H1 (cell line): ENCODE data around the gene PRR7. TPM values are rescaled to one million over a fixed set of nuclear protein-coding genes. Genes with fewer than 3 reads are reported as not detected.

Source experiments
- BCL11A ChIP-seq, 2 experiments: IDR thresholded peaks; one replicate each; pipeline ENCODE4 v1.6.1; 2011; ENCODE audit warnings: low read depth in 2 of 2, low read length in 2 of 2, mild to moderate bottlenecking in 2 of 2
- CHD2 ChIP-seq: IDR thresholded peaks from 2 replicates; pipeline ENCODE4 v1.6.1; 2012; ENCODE audit warnings: low read length, improper control_type of control experiment
- CREB1 ChIP-seq: IDR thresholded peaks from 2 replicates; pipeline ENCODE4 v1.6.1; 2012; ENCODE audit warnings: inconsistent platforms
- CTCF ChIP-seq, 3 experiments: IDR thresholded peaks; 1 replicate in 2 of 3; 2 replicates in 1 of 3; pipeline versions ENCODE4 v1.5.1 to v1.6.1; 2011; ENCODE audit warnings: low read length in 3 of 3, mild to moderate bottlenecking in 3 of 3, inconsistent platforms in 2 of 3, low read depth in 1 of 3, moderate library complexity in 1 of 3; ENCODE audit not compliant: insufficient read depth in 1 of 3; ENCODE audit errors: control extremely low read depth in 1 of 3
- EGR1 ChIP-seq: IDR thresholded peaks from 2 replicates; pipeline ENCODE4 v1.6.1; 2011; ENCODE audit warnings: low read depth, low read length, borderline replicate concordance
- GABPA ChIP-seq: IDR thresholded peaks from 2 replicates; pipeline ENCODE4 v1.6.1; 2011; ENCODE audit warnings: mild to moderate bottlenecking, low read length, moderate library complexity, borderline replicate concordance; ENCODE audit not compliant: insufficient read depth
- JUND ChIP-seq: IDR thresholded peaks from 2 replicates; pipeline ENCODE4 v1.6.1; 2011; ENCODE audit warnings: mild to moderate bottlenecking, improper control_type of control experiment, low read length
- MAX ChIP-seq: IDR thresholded peaks from 2 replicates; pipeline ENCODE4 v1.6.1; 2012; ENCODE audit warnings: inconsistent platforms
- NANOG ChIP-seq: IDR thresholded peaks from 2 replicates; pipeline ENCODE4 v1.6.1; 2011; ENCODE audit warnings: low read length, low read depth, mild to moderate bottlenecking, inconsistent platforms; ENCODE audit not compliant: insufficient read depth, poor library complexity, severe bottlenecking
- POLR2AphosphoS5 ChIP-seq: IDR thresholded peaks from 2 replicates; pipeline ENCODE4 v1.6.1; 2011; ENCODE audit warnings: low read depth, low read length
- RAD21 ChIP-seq, 2 experiments: IDR thresholded peaks in 1 of 2; conservative IDR thresholded peaks in 1 of 2; 2 replicates each; pipeline ENCODE4 v1.6.1; 2011; ENCODE audit warnings: low read depth in 2 of 2, low read length in 2 of 2, improper control_type of control experiment in 1 of 2, inconsistent platforms in 1 of 2, mild to moderate bottlenecking in 1 of 2, moderate library complexity in 1 of 2
- SIRT6 ChIP-seq: IDR thresholded peaks from one replicate; pipeline ENCODE4 v1.7.1; 2012; ENCODE audit warnings: low read length, inconsistent platforms
- TAF1 ChIP-seq: IDR thresholded peaks from 2 replicates; pipeline ENCODE4 v1.6.1; 2011; ENCODE audit warnings: mild to moderate bottlenecking, low read depth, low read length
- TAF7 ChIP-seq: optimal IDR thresholded peaks from 2 replicates; pipeline ENCODE3; 2011; ENCODE audit warnings: low read depth, mild to moderate bottlenecking, inconsistent platforms, low read length, moderate library complexity, borderline replicate concordance
- TBP ChIP-seq: IDR thresholded peaks from 2 replicates; pipeline ENCODE4 v1.6.1; 2011; ENCODE audit warnings: low read depth, low read length, improper control_type of control experiment
- TCF12 ChIP-seq: IDR thresholded peaks from 2 replicates; pipeline ENCODE4 v1.6.1; 2011; ENCODE audit warnings: low read depth, mild to moderate bottlenecking, low read length
- TEAD4 ChIP-seq: IDR thresholded peaks from 2 replicates; pipeline ENCODE4 v1.6.1; 2012; ENCODE audit warnings: low read depth, low read length, inconsistent platforms, mixed read lengths
- YY1 ChIP-seq: IDR thresholded peaks from 2 replicates; pipeline ENCODE4 v1.6.1; 2011; ENCODE audit warnings: low read depth, mild to moderate bottlenecking, low read length
- polyA plus RNA-seq, 7 experiments: library from polyadenylated mRNA; depleted of rRNA in 3 of 7; stranded (reverse) in 5 of 7; unstranded in 2 of 7; fragments of >200 nt in 5 of 7; fragments of 200-250 nt in 2 of 7; gene quantifications; 1 replicate in 5 of 7; 2 replicates in 1 of 7; 4 replicates in 1 of 7; pipeline versions ENCODE4 v1.2.1 to v1.2.3, GENCODE V29; 2011 to 2013; ENCODE audit warnings: missing spikeins in 2 of 7, mixed read lengths in 2 of 7
- total RNA-seq: library from RNA; stranded (reverse); fragmentation: NEBNext Ultra II Directional; extraction: Animal tissue kit (Norgen Biotek cat#: 25700); gene quantifications from 2 replicates; pipeline ENCODE4 v1.2.1, GENCODE V29; 2021
- TF ChIP-seq, protein P1 (sequence below): IDR thresholded peaks from 2 replicates; pipeline ENCODE4 v1.6.1; 2012; ENCODE audit warnings: inconsistent platforms

PRR7 gene
- total and polyA plus RNA-seq, 2 of the 8 experiments (the other 6 are each of a cell fraction or from before 2014, with no cell fraction given), result 8.0 to 11.8 TPM

DNA sequence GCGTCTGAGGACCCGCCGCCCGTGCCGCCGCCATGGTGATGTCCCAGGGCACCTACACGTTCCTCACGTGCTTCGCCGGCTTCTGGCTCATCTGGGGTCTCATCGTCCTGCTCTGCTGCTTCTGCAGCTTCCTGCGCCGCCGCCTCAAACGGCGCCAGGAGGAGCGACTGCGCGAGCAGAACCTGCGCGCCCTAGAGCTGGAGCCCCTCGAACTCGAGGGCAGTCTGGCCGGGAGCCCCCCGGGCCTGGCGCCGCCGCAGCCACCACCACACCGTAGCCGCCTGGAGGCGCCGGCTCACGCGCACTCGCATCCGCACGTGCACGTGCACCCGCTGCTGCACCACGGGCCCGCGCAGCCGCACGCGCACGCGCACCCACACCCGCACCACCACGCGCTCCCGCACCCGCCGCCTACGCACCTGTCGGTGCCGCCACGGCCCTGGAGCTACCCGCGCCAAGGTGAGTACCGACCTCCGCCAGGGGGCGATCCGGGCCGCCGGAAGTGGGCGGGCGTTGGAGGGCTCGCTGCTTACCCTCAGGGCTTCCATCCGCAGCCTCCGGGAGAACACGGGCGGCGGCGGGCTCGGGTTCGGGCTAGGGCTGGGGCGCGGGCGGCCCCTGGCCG lies 8.5 kb downstream of the PRR7 start (continued):
- TF ChIP-seq YY1 (0 out of 2 replicates have a peak, but pooled peaks have one; percentile 5), TAF1 (peak; percentile 43), SIRT6 (no peak), POLR2AphosphoS5 (peak; percentile 30), BCL11A (IDR thresholded peaks at IDR 0.05; ENCODE audit: low read depth in 2 of 2, low read length in 2 of 2) (no peak), EGR1 (peak; percentile 98), TAF7 (peak; percentile 68), CHD2 (peak; percentile 25; the same call in 1 of the 2 replicates), TEAD4 (0 out of 2 replicates have a peak, but pooled peaks have one; percentile 1), RAD21 (IDR thresholded peaks at IDR 0.05 in 1 of 2, conservative IDR thresholded peaks at IDR 0.05 in 1 of 2; ENCODE audit: low read depth in 2 of 2, low read length in 2 of 2) (peak in 1 of 2 experiments; percentile 56; a peak in 3 of 4 replicates), TBP (peak; percentile 56), GABPA (peak; percentile 71; the same call in 1 of the 2 replicates), CTCF (IDR thresholded peaks at IDR 0.05; ENCODE audit: control extremely low read depth in 1 of 3, insufficient read depth in 1 of 3, low read depth in 1 of 3, low read length in 3 of 3) (peak in 2 of 3 experiments; percentile 76 to 89; a peak in 3 of 4 replicates), MAX (peak; percentile 87), TCF12 (no peak; the same call in 1 of the 2 replicates), CREB1 (peak; percentile 57), JUND (0 out of 2 replicates have a peak, but pooled peaks have one; percentile 27), NANOG (peak; percentile 49)
- TF ChIP-seq, protein P1, sequence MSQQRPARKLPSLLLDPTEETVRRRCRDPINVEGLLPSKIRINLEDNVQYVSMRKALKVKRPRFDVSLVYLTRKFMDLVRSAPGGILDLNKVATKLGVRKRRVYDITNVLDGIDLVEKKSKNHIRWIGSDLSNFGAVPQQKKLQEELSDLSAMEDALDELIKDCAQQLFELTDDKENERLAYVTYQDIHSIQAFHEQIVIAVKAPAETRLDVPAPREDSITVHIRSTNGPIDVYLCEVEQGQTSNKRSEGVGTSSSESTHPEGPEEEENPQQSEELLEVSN, result peak; percentile 56
- TF ChIP-seq, all 59 proteins: peak for 23
